ENCODE results near the gene COL18A1.

DNA sequence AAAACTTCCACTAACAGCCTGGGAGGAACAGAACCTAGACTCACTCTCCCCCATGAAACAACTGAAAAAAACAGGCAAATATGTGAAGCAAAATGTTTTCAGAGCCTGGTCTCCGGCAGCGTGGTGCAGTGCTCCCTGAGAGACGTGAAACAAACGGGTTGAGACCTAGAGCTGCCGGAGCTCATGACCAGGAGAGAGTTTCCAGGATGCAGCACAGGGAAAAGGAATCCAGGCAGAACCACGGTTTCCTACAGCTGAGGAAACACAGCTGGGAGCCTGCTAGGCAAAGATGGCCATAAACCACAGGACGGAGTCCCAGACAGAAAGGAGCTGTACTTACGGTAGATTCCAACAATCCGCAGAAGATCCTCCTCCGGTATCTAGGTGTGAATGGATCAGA is 157.4 kb downstream of the COL18A1 start:
- TF ChIP-seq, protein P1, sequence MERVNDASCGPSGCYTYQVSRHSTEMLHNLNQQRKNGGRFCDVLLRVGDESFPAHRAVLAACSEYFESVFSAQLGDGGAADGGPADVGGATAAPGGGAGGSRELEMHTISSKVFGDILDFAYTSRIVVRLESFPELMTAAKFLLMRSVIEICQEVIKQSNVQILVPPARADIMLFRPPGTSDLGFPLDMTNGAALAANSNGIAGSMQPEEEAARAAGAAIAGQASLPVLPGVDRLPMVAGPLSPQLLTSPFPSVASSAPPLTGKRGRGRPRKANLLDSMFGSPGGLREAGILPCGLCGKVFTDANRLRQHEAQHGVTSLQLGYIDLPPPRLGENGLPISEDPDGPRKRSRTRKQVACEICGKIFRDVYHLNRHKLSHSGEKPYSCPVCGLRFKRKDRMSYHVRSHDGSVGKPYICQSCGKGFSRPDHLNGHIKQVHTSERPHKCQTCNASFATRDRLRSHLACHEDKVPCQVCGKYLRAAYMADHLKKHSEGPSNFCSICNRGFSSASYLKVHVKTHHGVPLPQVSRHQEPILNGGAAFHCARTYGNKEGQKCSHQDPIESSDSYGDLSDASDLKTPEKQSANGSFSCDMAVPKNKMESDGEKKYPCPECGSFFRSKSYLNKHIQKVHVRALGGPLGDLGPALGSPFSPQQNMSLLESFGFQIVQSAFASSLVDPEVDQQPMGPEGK (CRISPR knock-in tag; IDR thresholded peaks at IDR 0.05; ENCODE audit: borderline replicate concordance), result no peak
- TF ChIP-seq ESRRG (CRISPR knock-in tag; IDR thresholded peaks at IDR 0.05) (no peak), RARB (CRISPR knock-in tag; IDR thresholded peaks at IDR 0.05) (no peak), ZFP3 (CRISPR knock-in tag; IDR thresholded peaks at IDR 0.05) (no peak), ZNF70 (CRISPR knock-in tag; IDR thresholded peaks at IDR 0.05) (no peak)
- TF ChIP-seq, protein P2, sequence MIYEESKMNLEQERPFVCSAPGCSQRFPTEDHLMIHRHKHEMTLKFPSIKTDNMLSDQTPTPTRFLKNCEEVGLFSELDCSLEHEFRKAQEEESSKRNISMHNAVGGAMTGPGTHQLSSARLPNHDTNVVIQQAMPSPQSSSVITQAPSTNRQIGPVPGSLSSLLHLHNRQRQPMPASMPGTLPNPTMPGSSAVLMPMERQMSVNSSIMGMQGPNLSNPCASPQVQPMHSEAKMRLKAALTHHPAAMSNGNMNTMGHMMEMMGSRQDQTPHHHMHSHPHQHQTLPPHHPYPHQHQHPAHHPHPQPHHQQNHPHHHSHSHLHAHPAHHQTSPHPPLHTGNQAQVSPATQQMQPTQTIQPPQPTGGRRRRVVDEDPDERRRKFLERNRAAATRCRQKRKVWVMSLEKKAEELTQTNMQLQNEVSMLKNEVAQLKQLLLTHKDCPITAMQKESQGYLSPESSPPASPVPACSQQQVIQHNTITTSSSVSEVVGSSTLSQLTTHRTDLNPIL (CRISPR knock-in tag; IDR thresholded peaks at IDR 0.05; ENCODE audit: low read depth), result no peak
